ENCODE data around the gene ERN1. TPM values are rescaled to one million over a fixed set of nuclear protein-coding genes. Genes with fewer than 3 reads are reported as not detected.

Gene ERN1
- total RNA-seq, 1 experiment from 2014 or later, result 13.5 TPM

DNA sequence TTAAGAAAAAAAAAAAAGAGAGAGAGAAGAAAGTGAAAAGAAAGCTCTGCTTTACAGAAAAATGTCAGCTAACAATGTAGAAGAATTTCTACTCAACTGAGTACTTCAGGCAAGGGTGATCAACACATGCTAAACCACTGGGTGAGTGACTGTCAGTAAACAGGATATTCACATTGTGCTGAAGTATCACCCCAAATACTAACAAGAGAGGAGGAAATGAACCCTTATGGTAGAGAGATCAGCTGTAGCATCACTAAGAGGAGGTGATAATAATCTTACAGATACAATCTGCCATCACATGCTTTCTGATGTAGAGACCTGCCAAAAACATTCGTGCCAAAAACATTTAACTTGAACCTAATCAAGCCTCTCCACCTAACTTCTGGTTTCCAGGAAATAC lies 78.8 kb downstream of the ERN1 start:
- H3K9me3 ChIP-seq (ENCODE audit: low read length), result no peaks in the 10 kb centered on the region
- no peaks in the 10 kb centered on the region for H3K4me1 ChIP-seq (ENCODE audit: insufficient read depth, low read length)
- peaks cover 8% of the 10 kb centered on the region; the same call in 1 of the 2 replicates for H3K36me3 ChIP-seq (ENCODE audit: low read depth, low read length)
- H4K20me1 ChIP-seq (ENCODE audit: low read length), result no peaks in the 10 kb centered on the region
- ATAC-seq (no peak), DNase-seq (no peak)
- no peak overlapping the region for H3K4me2 ChIP-seq (ENCODE audit: low read length)
- H3K4me3 ChIP-seq (ENCODE audit: low read length), result no peak overlapping the region
- H3K27me3 ChIP-seq (ENCODE audit: low read length), result no peaks in the 10 kb centered on the region
- no peaks in the 10 kb centered on the region for H3F3A ChIP-seq (ENCODE audit: low read length, unreplicated experiment)
- no peaks in the 10 kb centered on the region for H3K9me2 ChIP-seq (replicated peaks; ENCODE audit: low read length)
- H3K79me2 ChIP-seq (ENCODE audit: low read length), result no peaks in the 10 kb centered on the region
- no peak overlapping the region for H3K9ac ChIP-seq (ENCODE audit: low read length)
- TF ChIP-seq EZH2phosphoT487 (IDR thresholded peaks at IDR 0.05; ENCODE audit: borderline replicate concordance, low read length) (no peak), EZH2 (IDR thresholded peaks at IDR 0.05; ENCODE audit: low read length, unreplicated experiment) (no peak), CTCF (conservative IDR thresholded peaks at IDR 0.05; ENCODE audit: low read depth, low read length) (no peak)
- no peak overlapping the region for H2AFZ ChIP-seq (ENCODE audit: low read length)
- BruUV-seq (replicated peaks), result no TSS peak
- no peak overlapping the region for H3K27ac ChIP-seq (ENCODE audit: low read length)
- intact Hi-C loops (cut with micrococcal nuclease), result no loop called here
- POLR2A ChIA-PET (ENCODE audit: unreplicated experiment), result no interaction called here
- CTCF ChIA-PET, result no interaction called here

DNA sequence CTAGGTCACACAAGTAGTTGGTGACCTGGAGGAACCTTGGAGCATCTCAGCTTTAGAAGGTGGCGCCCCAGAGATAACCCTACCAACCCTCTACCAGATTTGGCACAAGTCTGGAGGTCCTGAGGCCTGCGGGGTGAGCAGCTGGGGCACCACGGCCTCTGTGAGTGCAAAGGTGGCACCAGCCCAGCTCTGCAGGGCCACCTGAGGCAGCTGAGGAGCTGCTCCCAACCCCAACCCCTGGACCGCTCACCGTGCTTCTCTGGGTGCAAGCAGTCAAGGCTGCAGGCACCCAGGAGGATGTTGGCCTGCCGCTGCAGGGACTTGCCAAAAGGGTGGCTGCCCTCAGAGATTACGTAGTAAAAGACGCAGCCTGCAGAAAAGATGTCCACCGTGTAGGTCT lies 81.1 kb downstream of the ERN1 start:
- Histone ChIP-seq H3K4me1 (ENCODE audit: insufficient read depth, low read length) (no peaks in the 10 kb centered on the region), H4K20me1 (ENCODE audit: low read length) (no peaks in the 10 kb centered on the region), H3K4me3 (ENCODE audit: low read length) (no peak overlapping the region), H3K27ac (ENCODE audit: low read length) (no peak overlapping the region), H2AFZ (ENCODE audit: low read length) (no peak overlapping the region), H3K4me2 (ENCODE audit: low read length) (no peak overlapping the region), H3K27me3 (ENCODE audit: low read length) (no peaks in the 10 kb centered on the region), H3K79me2 (ENCODE audit: low read length) (no peaks in the 10 kb centered on the region), H3K36me3 (ENCODE audit: low read depth, low read length) (peaks cover 12% of the 10 kb centered on the region; the same call in 1 of the 2 replicates), H3F3A (ENCODE audit: low read length, unreplicated experiment) (no peaks in the 10 kb centered on the region), H3K9me2 (replicated peaks; ENCODE audit: low read length) (no peaks in the 10 kb centered on the region), H3K9me3 (ENCODE audit: low read length) (no peaks in the 10 kb centered on the region), H3K9ac (ENCODE audit: low read length) (no peak overlapping the region)
- DNase-seq (no peak), ATAC-seq (no peak)
- no TSS peak for BruUV-seq (replicated peaks)
- ChIA-PET CTCF (no interaction called here), POLR2A (ENCODE audit: unreplicated experiment) (no interaction called here)
- intact Hi-C loops (cut with micrococcal nuclease), result no loop called here
- TF ChIP-seq CTCF (conservative IDR thresholded peaks at IDR 0.05; ENCODE audit: low read depth, low read length) (no peak), EZH2 (IDR thresholded peaks at IDR 0.05; ENCODE audit: low read length, unreplicated experiment) (no peak), EZH2phosphoT487 (IDR thresholded peaks at IDR 0.05; ENCODE audit: borderline replicate concordance, low read length) (no peak)

DNA sequence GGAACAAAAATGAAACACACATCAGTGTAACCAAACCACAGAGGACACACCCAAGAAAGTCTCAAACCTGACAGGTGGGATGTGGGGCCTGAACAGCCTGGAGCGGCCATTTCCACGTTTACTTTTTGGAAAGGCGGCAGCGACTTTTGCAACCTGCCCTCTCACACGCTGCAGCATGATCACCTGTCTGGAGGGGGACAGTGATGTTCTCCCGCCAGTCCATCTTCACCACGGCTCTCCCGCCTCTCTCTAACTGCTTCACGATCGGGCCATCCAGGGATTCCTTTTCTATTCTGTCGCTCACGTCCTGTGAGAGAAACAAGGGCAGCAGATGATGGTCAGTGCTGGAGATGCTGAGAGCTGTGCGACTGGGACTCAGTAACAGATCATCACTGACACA lies 84.8 kb downstream of the ERN1 start:
- TF ChIP-seq EZH2 (IDR thresholded peaks at IDR 0.05; ENCODE audit: low read length, unreplicated experiment), result no peak
- TF ChIP-seq CTCF (conservative IDR thresholded peaks at IDR 0.05; ENCODE audit: low read depth, low read length), result no peak
- no peak for TF ChIP-seq EZH2phosphoT487 (IDR thresholded peaks at IDR 0.05; ENCODE audit: borderline replicate concordance, low read length)
- no peak overlapping the region for H3K9ac ChIP-seq (ENCODE audit: low read length)
- no peak overlapping the region for H3K27ac ChIP-seq (ENCODE audit: low read length)
- no peak overlapping the region for H3K4me2 ChIP-seq (ENCODE audit: low read length)
- ChIA-PET CTCF (no interaction called here), POLR2A (ENCODE audit: unreplicated experiment) (no interaction called here)
- BruUV-seq (replicated peaks), result no TSS peak
- H4K20me1 ChIP-seq (ENCODE audit: low read length), result no peaks in the 10 kb centered on the region
- H3K9me2 ChIP-seq (replicated peaks; ENCODE audit: low read length), result no peaks in the 10 kb centered on the region
- H3K9me3 ChIP-seq (ENCODE audit: low read length), result no peaks in the 10 kb centered on the region
- H3K79me2 ChIP-seq (ENCODE audit: low read length), result no peaks in the 10 kb centered on the region
- no peaks in the 10 kb centered on the region for H3F3A ChIP-seq (ENCODE audit: low read length, unreplicated experiment)
- no peak overlapping the region for H2AFZ ChIP-seq (ENCODE audit: low read length)
- intact Hi-C loops (cut with micrococcal nuclease), result no loop called here
- DNase-seq (no peak), ATAC-seq (no peak)
- H3K36me3 ChIP-seq (ENCODE audit: low read depth, low read length), result peaks cover 10% of the 10 kb centered on the region; the same call in 1 of the 2 replicates
- no peaks in the 10 kb centered on the region for H3K4me1 ChIP-seq (ENCODE audit: insufficient read depth, low read length)
- H3K4me3 ChIP-seq (ENCODE audit: low read length), result no peak overlapping the region
- no peaks in the 10 kb centered on the region for H3K27me3 ChIP-seq (ENCODE audit: low read length)

Measured in PC-3 (cell line).